Mucosa of descending colon (tissue), 3 donors: ENCODE results near the gene PAPSS2. TPM values are rescaled to one million over a fixed set of nuclear protein-coding genes. Genes with fewer than 3 reads are reported as not detected.
"Not testable (repeated sequence)": the region's sequence is repeated elsewhere in the genome, so short reads cannot be mapped to it uniquely, and the experiment has no call there.

ENCODE experiments used
- ATAC-seq: fragments of 200-7000 bp; cut with Tn5 transposase; one replicate; pipeline ENCODE4 v1.9.1; 2020; ENCODE audit warnings: mild to moderate bottlenecking, moderate library complexity
- DNase-seq, 3 donors: peaks; one replicate each; pipeline ENCODE4 v3.0.0-alpha.2; 2020
- H3K36me3 ChIP-seq: fragments of 200-600 bp; one replicate; pipeline ENCODE4 v1.8.0; 2021; ENCODE audit warnings: low read depth, mild to moderate bottlenecking
- H3K4me1 ChIP-seq: fragments of 200-600 bp; one replicate; pipeline ENCODE4 v1.8.0; 2021; ENCODE audit warnings: low read depth, mild to moderate bottlenecking
- H3K4me3 ChIP-seq: fragments of 200-600 bp; one replicate; pipeline ENCODE4 v1.8.0; 2021; ENCODE audit warnings: mild to moderate bottlenecking
- H3K9me3 ChIP-seq: fragments of 200-600 bp; one replicate; pipeline ENCODE4 v1.8.0; 2021; ENCODE audit warnings: mild to moderate bottlenecking
- intact Hi-C, 2 donors: fragments of 100-400 bp; cut with DNase I in 1 of 2; cut with micrococcal nuclease in 1 of 2; formaldehyde crosslinking; loops; one replicate each; pipeline versions ENCODE4 v1.11.0 to v1.11.1; 2022; cut with DNase I, micrococcal nuclease
- long read RNA-seq, 2 donors: library from polyadenylated mRNA; unstranded; transcript quantifications; one replicate each; pipeline ENCODE4 v2.0.0, GENCODE V29; 2019 to 2021
- total RNA-seq, 3 donors: library from RNA; stranded (reverse); fragmentation: NEBNext Ultra II Directional in 2 of 3; extraction: Animal tissue kit (Norgen Biotek cat#: 25700) in 2 of 3; gene quantifications; one replicate each; pipeline versions ENCODE4 v1.2.1 to v1.2.4, GENCODE V29; 2021 to 2023
- TF ChIP-seq, protein P1 (sequence below): fragments of 200-600 bp; IDR thresholded peaks from one replicate; pipeline ENCODE4 v1.8.0; 2022; ENCODE audit warnings: antibody characterized with exemption, mild to moderate bottlenecking
- donor health status: DM: no; HTN: no; CAD: no; lungs with moderate emphysema.
- donor health status: DM: no; HTN: no; CAD: no.
- donor health status: DM: no; HTN: yes; CAD: no.

Gene PAPSS2
- total RNA-seq = 100 to 1,000 TPM; 123 to 399 (median 147) TPM
- long read RNA-seq, donor 1, transcript PAPSS2-201 (12 exons, 3,949 nt) = major isoform, 48 of 84 reads
- long read RNA-seq, donor 1, partial matches to known transcripts = 24 of 84 reads
- long read RNA-seq, donor 1, other reads (novel, unspliced or antisense) = 12 of 84 reads
- long read RNA-seq, donor 2, transcript PAPSS2-201 (12 exons, 3,949 nt) = major isoform, 10 of 26 reads
- long read RNA-seq, donor 2, partial matches to known transcripts = 5 of 26 reads
- long read RNA-seq, donor 2, other reads (novel, unspliced or antisense) = 11 of 26 reads

DNA sequence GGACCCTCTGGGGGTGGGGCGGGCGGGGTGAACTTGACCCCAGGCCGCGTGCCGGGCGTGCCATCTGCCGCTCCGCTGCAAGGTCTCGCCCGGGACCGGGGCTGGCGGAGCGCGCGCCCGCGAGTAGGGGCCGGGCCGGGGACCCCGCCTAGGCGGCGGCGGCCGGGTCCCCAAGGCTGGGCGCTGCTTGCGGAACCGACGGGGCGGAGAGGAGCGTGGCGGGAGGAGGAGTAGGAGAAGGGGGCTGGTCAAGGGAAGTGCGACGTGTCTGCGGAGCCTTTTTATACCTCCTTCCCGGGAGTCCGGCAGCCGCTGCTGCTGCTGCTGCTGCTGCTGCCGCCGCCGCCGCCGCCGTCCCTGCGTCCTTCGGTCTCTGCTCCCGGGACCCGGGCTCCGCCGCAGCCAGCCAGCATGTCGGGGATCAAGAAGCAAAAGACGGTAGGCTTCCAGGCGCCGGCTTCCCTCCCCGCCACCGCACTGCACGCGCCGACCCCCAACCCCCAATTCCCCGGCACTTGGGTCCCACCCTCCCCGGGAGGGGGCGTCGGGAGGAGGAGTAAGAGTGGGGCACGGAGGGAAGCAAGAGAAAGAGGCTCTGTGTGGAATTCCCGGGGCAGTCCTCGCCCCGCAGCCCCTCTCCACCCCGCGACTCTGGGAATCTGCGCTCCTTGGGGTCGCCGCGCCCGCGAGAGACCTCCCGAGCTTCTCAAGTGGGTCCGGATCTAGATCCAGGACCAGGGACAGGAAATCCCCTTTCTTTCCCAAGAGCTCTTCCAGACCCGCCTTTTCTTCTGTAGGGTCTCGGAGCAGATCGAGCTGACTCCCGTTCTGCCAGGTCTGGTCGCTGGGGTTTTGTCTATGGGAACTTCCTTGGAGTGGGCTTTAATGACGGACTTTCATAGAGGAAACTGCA, at the start of gene PAPSS2:
Gene PAPSS2 (plus strand): TSS at position 308 of the 913 bp plus-strand sequence. CDS start 104 bp downstream, at position 412.
- H3K36me3 ChIP-seq = no peaks in the 10 kb centered on the region
- peaks cover 3% of the 10 kb centered on the region for H3K4me1 ChIP-seq
- TF ChIP-seq, protein P1, sequence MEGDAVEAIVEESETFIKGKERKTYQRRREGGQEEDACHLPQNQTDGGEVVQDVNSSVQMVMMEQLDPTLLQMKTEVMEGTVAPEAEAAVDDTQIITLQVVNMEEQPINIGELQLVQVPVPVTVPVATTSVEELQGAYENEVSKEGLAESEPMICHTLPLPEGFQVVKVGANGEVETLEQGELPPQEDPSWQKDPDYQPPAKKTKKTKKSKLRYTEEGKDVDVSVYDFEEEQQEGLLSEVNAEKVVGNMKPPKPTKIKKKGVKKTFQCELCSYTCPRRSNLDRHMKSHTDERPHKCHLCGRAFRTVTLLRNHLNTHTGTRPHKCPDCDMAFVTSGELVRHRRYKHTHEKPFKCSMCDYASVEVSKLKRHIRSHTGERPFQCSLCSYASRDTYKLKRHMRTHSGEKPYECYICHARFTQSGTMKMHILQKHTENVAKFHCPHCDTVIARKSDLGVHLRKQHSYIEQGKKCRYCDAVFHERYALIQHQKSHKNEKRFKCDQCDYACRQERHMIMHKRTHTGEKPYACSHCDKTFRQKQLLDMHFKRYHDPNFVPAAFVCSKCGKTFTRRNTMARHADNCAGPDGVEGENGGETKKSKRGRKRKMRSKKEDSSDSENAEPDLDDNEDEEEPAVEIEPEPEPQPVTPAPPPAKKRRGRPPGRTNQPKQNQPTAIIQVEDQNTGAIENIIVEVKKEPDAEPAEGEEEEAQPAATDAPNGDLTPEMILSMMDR = no peak
- peak within 1 kb of the TSS; percentile 70 for H3K4me3 ChIP-seq
- intact Hi-C loops = loop anchor here (5.0 to 10.0 kb wide), 2 partner anchors 72 to 75 kb away; no protein-coding TSS in a partner anchor
- no peaks in the 10 kb centered on the region for H3K9me3 ChIP-seq
- DNase-seq = peak; percentile 65 to 83 (median 83)
- peak; percentile 86 for ATAC-seq

DNA sequence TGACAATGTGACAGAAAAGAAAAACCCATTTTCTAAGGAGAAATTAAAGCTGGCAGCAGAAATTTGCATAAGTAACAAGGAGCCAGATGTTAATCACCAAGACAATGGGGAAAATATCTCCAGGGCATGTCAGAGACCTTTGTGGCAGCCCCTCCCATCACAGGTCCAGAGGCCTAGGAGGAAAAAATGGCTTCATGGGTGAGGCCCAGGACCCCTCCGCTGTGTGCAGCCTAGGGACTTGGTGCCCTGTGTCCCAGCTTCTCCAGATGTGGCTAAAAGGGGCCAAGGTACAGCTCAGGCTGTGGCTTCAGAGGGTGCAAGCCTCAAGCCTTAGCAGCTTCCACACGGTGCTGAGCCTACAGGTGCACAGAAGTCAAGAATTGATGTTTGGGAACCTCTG, 48.3 kb upstream of the PAPSS2 start:
- H3K4me3 ChIP-seq, H3K36me3 ChIP-seq, H3K9me3 ChIP-seq, ATAC-seq, H3K4me1 ChIP-seq, DNase-seq, intact Hi-C loops: not testable (repeated sequence)

DNA sequence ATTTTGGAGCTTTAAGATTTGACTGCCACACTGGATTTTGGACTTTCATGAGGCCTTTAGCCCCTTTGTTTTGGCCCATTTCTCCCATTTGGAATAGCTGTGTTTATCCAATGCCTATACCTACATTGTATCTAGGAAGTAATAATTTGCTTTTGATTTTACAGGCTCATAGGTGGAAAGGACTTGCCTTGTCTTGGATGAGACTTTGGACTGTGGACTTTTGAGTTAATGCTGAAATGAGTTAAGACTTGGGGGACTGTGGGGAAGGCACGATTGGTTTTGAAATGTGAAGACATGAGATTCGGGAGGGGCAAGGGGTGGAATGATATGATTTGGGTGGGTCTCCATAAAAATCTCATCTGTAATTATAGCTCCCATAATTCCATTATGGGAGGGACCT, 47.6 kb upstream of the PAPSS2 start:
- ATAC-seq (no peak), DNase-seq (no peak)

DNA sequence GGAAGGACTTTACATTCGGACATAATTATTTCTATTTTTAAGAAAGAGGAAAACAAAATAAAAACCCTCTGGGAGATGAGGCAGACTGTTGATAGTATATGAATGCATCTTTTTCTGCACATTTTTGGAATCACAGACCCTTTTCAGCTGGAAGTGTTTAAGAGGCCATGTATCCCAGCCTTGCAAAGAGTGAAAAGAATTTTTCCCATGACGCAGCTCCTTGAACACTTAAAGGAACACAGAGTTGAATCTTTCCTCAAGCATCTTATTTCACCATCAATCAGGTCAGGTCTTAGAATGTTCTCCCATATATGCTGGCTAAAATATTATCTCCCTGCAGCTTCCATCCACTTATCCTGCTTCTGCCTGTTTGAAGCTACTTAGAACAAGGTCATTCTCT, 45.9 kb upstream of the PAPSS2 start:
- DNase-seq = no peak
- intact Hi-C loops = no loop called here
- no peak for ATAC-seq
- H3K4me3 ChIP-seq = no peak overlapping the region
- no peaks in the 10 kb centered on the region for H3K9me3 ChIP-seq
- TF ChIP-seq, protein P1 = no peak
- peaks cover 10% of the 10 kb centered on the region for H3K4me1 ChIP-seq
- H3K36me3 ChIP-seq = no peaks in the 10 kb centered on the region

More for the DNA sequence above, 47.6 kb upstream of the PAPSS2 start:
- Histone ChIP-seq H3K9me3 (no peaks in the 10 kb centered on the region), H3K4me3 (no peak overlapping the region), H3K36me3 (no peaks in the 10 kb centered on the region), H3K4me1 (peaks cover 4% of the 10 kb centered on the region)
- intact Hi-C loops = no loop called here
- TF ChIP-seq, protein P1 = no peak

DNA sequence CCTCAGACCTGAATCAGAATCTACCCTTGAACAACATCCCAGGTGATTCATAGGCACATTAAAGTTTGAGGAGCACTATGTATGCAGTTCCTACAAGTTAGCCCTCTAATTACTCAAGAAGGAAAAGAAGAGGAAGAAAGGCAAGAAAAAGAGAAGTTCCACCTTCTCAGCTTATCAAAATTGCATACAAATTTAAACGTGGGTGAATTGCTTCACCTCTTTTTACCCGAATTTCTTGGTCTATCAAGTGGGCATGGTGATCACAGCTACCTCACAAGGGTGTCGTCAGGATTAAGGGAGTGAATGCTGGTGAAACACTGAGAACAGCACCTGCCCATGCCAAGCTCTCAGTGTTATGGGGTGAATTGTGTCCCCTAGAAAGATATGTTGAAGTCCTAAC, 43.8 kb upstream of the PAPSS2 start:
- H3K36me3 ChIP-seq = no peaks in the 10 kb centered on the region
- intact Hi-C loops = no loop called here
- H3K4me1 ChIP-seq = peaks cover 14% of the 10 kb centered on the region
- TF ChIP-seq, protein P1 = no peak
- DNase-seq = no peak
- no peak for ATAC-seq
- H3K4me3 ChIP-seq = no peak overlapping the region
- H3K9me3 ChIP-seq = no peaks in the 10 kb centered on the region

DNA sequence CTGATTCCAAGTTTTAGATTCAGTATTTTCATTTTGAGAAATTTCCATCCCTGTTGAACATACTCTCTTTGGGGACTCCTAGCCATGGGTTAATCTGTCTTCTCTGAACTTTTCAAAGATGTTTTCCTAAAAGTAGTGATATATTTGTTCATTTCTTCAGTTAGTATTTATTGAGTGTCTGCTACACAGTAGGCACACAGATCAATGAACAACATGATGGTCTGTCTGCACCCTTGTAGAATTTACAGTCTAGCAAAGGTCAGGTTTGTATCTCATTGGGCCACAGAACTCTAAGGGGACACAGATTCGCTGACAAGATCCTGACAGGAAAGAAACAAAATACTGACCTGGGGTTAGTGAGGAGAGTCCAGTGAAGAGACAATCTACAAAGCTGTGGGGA, 42.2 kb upstream of the PAPSS2 start:
- DNase-seq (no peak), ATAC-seq (no peak)
- peaks cover 10% of the 10 kb centered on the region for H3K4me1 ChIP-seq
- intact Hi-C loops = no loop called here
- no peaks in the 10 kb centered on the region for H3K9me3 ChIP-seq
- H3K4me3 ChIP-seq = no peak overlapping the region
- TF ChIP-seq, protein P1 = no peak
- H3K36me3 ChIP-seq = no peaks in the 10 kb centered on the region
